MCF 10A (cell line): Measurements from ENCODE around the gene C9orf153. TPM values are rescaled to one million over a fixed set of nuclear protein-coding genes. Genes with fewer than 3 reads are reported as not detected.

Experiments
- BruUV-seq: library from RNA; stranded (reverse); fragments of 400-500 nt; replicated peaks from 2 replicates; lab custom pipeline; 2021; lab: Mats Ljungman, UMichigan
- CTCF ChIA-PET: fragments of 300-600 bp; sonication (Branson Sonifier 250); formaldehyde crosslinking; extraction: SDS; loops from one replicate; lab custom pipeline; 2021; ENCODE audit warnings: antibody characterized with exemption, inconsistent platforms; lab: Yijun Ruan, JAX
- POLR2A ChIA-PET: fragments of 300-600, 350-650 bp; sonication (Branson Sonifier 250); formaldehyde crosslinking; extraction: SDS; loops from one replicate; lab custom pipeline; 2020; ENCODE audit warnings: antibody characterized with exemption, inconsistent platforms; lab: Yijun Ruan, JAX
- DNase-seq: peaks from one replicate; pipeline ENCODE4 v3.0.0-alpha.2; 2018; ENCODE audit not compliant: unreplicated experiment
- H3K27ac Mint-ChIP-seq: one replicate; pipeline ENCODE4 v1.8.0; 2022; ENCODE audit warnings: mild to moderate bottlenecking, low read depth, mixed read lengths; ENCODE audit not compliant: unreplicated experiment
- H3K27me3 Mint-ChIP-seq: one replicate; pipeline ENCODE4 v1.8.0; 2022; ENCODE audit warnings: mixed read lengths; ENCODE audit not compliant: insufficient read depth, unreplicated experiment
- H3K36me3 Mint-ChIP-seq: one replicate; pipeline ENCODE4 v1.8.0; 2022; ENCODE audit warnings: mild to moderate bottlenecking, moderate library complexity, mixed read lengths; ENCODE audit not compliant: insufficient read depth, unreplicated experiment
- H3K4me1 Mint-ChIP-seq: one replicate; pipeline ENCODE4 v1.8.0; 2022; ENCODE audit warnings: mixed read lengths; ENCODE audit not compliant: insufficient read depth, unreplicated experiment
- H3K4me3 Mint-ChIP-seq: one replicate; pipeline ENCODE4 v1.8.0; 2022; ENCODE audit warnings: mild to moderate bottlenecking, moderate library complexity, mixed read lengths; ENCODE audit not compliant: unreplicated experiment
- H3K9me3 Mint-ChIP-seq: one replicate; pipeline ENCODE4 v1.8.0; 2022; ENCODE audit warnings: mixed read lengths; ENCODE audit not compliant: unreplicated experiment
- intact Hi-C: fragments of 100-400 bp; cut with micrococcal nuclease; formaldehyde crosslinking; loops from 2 replicates; pipeline ENCODE4 v1.14.1; 2022
- total RNA-seq: library from RNA; stranded (reverse); gene quantifications from 2 replicates; pipeline ENCODE4 v1.2.3, GENCODE V29; 2022
- TF ChIP-seq, protein P1 (sequence below): fragments of 200-600 bp; IDR thresholded peaks from one replicate; pipeline ENCODE4 v1.8.0; 2022; ENCODE audit warnings: antibody characterized with exemption, mild to moderate bottlenecking; ENCODE audit not compliant: unreplicated experiment

C9orf153 gene
- total RNA-seq, 1 experiment from 2014 or later, result 0.19 TPM

- intact Hi-C loops, result no loop called here
- no peaks in the 10 kb centered on the region for H3K9me3 Mint-ChIP-seq
- no peaks in the 10 kb centered on the region for H3K36me3 Mint-ChIP-seq
- no peak overlapping the region for H3K27ac Mint-ChIP-seq
- ChIA-PET CTCF (interaction anchor here (1.2 to 5.7 kb wide), 3 partner anchors 41 to 423 kb away, joined by 4 to 56 read pairs (median 4); no protein-coding TSS in a partner anchor), POLR2A (interaction anchor here (0.6 kb wide), 1 partner anchor 89 kb away, joined by 3 read pairs; no protein-coding TSS in a partner anchor)
- no TSS peak for BruUV-seq
- no peak for DNase-seq
- TF ChIP-seq, protein P1, sequence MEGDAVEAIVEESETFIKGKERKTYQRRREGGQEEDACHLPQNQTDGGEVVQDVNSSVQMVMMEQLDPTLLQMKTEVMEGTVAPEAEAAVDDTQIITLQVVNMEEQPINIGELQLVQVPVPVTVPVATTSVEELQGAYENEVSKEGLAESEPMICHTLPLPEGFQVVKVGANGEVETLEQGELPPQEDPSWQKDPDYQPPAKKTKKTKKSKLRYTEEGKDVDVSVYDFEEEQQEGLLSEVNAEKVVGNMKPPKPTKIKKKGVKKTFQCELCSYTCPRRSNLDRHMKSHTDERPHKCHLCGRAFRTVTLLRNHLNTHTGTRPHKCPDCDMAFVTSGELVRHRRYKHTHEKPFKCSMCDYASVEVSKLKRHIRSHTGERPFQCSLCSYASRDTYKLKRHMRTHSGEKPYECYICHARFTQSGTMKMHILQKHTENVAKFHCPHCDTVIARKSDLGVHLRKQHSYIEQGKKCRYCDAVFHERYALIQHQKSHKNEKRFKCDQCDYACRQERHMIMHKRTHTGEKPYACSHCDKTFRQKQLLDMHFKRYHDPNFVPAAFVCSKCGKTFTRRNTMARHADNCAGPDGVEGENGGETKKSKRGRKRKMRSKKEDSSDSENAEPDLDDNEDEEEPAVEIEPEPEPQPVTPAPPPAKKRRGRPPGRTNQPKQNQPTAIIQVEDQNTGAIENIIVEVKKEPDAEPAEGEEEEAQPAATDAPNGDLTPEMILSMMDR, result no peak
- peaks cover 3% of the 10 kb centered on the region for H3K4me1 Mint-ChIP-seq
- no peak overlapping the region for H3K4me3 Mint-ChIP-seq
- H3K27me3 Mint-ChIP-seq, result no peaks in the 10 kb centered on the region
These were observed 17.4 kb downstream of the C9orf153 start for GRCh38 chr9:86242071-86242470.

DNA sequence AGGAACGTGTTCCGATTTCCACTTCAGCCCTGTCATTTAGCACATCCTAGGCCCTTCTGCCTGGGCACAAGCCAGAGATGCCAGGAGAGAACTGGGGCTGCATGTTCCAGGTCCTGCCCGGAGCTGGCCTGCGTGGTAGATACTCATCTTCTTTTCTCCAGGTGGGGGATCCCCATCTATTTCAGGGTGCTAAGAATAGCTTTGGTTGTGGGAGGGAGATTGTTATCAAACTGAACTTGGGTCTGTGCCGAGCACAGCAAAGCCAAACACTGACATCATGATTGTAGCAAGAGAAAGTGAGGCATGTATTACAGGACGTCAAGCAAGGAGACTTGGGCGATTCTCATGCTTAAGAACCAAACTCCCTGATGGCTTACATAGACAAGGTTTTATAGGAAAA, 18.2 kb downstream of the C9orf153 start:
- TF ChIP-seq, protein P1, result no peak
- H3K36me3 Mint-ChIP-seq, result no peaks in the 10 kb centered on the region
- H3K27ac Mint-ChIP-seq, result no peak overlapping the region
- H3K9me3 Mint-ChIP-seq, result no peaks in the 10 kb centered on the region
- intact Hi-C loops, result no loop called here
- CTCF ChIA-PET, result interaction anchor here (0.7 to 5.7 kb wide), 6 partner anchors 12 to 296 kb away, joined by 3 to 56 read pairs (median 4); no protein-coding TSS in a partner anchor
- POLR2A ChIA-PET, result no interaction called here
- BruUV-seq, result no TSS peak
- no peaks in the 10 kb centered on the region for H3K27me3 Mint-ChIP-seq
- DNase-seq, result no peak
- no peak overlapping the region for H3K4me3 Mint-ChIP-seq
- no peaks in the 10 kb centered on the region for H3K4me1 Mint-ChIP-seq

DNA sequence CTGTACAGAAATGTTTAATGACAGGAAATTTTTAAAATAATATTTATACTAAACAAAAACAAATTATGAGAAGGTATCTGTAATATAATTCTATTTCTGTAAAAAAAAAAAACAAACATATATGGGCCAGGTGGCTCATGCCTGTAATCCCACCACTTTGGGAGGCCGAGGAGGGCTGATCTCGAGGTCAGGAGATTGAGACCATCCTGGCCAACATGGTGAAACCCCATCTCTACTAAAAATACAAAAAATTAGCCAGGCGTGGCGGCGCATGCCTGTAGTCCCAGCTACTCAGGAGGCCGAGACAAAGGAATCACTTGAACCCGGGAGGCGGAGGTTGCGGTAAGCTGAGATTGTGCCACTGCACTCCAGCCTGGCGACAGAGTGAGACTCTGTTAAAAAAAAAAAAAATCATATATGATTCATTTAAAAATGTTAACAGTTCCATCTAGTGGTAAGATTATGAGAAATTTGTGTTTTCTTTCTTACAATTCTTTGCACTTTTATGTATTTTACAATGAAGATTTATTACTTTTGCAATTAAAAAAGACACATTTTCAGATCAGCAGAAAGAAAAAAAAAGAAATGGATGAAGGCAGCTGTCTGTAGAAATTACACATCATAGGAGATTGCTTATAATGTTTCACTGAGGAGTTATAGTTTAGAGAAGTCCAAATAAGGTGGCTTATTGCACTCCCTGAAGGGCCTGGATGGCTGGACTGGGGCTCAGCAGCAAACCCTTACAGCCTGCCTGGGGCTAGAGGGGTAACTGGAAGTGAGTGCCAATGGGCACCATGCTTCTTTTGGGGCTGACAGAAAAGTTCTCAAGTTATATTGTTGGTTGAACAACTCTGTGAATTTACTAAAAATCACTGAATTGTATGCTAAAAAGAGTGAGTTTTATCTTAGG, 20.3 kb downstream of the C9orf153 start:
- TF ChIP-seq, protein P1, result peak; percentile 19
- Mint-ChIP-seq H3K9me3 (no peaks in the 10 kb centered on the region), H3K27ac (no peak overlapping the region), H3K36me3 (no peaks in the 10 kb centered on the region), H3K27me3 (peaks cover 12% of the 10 kb centered on the region), H3K4me3 (no peak overlapping the region), H3K4me1 (no peaks in the 10 kb centered on the region)
- no peak for DNase-seq
- no TSS peak for BruUV-seq
- intact Hi-C loops, result loop anchor here (1.0 to 2.0 kb wide), 3 partner anchors 36 to 414 kb away; no protein-coding TSS in a partner anchor
- ChIA-PET POLR2A (interaction anchor here (1.3 to 1.5 kb wide), 2 partner anchors 42 to 139 kb away, joined by 3 to 5 read pairs; no protein-coding TSS in a partner anchor), CTCF (interaction anchor here (0.5 to 5.7 kb wide), 32 partner anchors 8 to 452 kb away, joined by 3 to 56 read pairs (median 4); partner anchors contain the start of gene C9orf153)

GRCh38 chr9:86230858-86231257, 28.6 kb downstream of the C9orf153 start:
- CTCF ChIA-PET, result interaction anchor here (1.0 kb wide), 1 partner anchor 9 kb away, joined by 5 read pairs; no protein-coding TSS in a partner anchor
- intact Hi-C loops, result no loop called here

More at GRCh38 chr9:86230858-86231257, 28.6 kb downstream of the C9orf153 start:
- no peak for DNase-seq
- H3K36me3 Mint-ChIP-seq, result no peaks in the 10 kb centered on the region
- BruUV-seq, result no TSS peak
- no peaks in the 10 kb centered on the region for H3K4me1 Mint-ChIP-seq
- POLR2A ChIA-PET, result no interaction called here
- H3K9me3 Mint-ChIP-seq, result peaks cover 9% of the 10 kb centered on the region
- peaks cover 29% of the 10 kb centered on the region for H3K27me3 Mint-ChIP-seq
- TF ChIP-seq, protein P1, result no peak
- no peak overlapping the region for H3K27ac Mint-ChIP-seq
- H3K4me3 Mint-ChIP-seq, result no peak overlapping the region
